ENCODE results near the gene SCYGR1. TPM values are rescaled to one million over a fixed set of nuclear protein-coding genes. Genes with fewer than 3 reads are reported as not detected.

SCYGR1 gene
- total and polyA plus RNA-seq, 2 of the 13 experiments (the other 11 are each of a cell fraction or from before 2014, with no cell fraction given): not detected

DNA sequence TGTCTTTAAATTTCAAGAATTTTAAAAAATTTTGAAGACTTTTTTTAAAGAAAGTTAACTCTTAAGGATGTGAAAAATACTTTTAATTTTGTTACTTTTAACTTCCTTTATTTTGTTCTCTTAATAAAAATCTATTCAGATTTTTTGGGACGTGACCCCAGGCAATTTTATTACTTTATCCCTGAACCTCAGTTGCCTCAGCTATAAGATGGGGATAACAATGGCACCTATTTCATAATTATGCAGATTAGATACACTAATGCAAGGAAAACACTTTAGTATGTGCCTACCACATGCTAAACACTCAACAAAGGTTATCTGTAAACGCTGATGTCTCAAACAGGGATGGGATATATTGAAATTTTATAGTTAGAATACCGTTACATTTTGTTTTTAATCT lies 1.5 kb upstream of the SCYGR1 start:
- H3K4me2 ChIP-seq (ENCODE audit: low read depth, low read length): no peak overlapping the region
- CTCF ChIA-PET (ENCODE audit: low intra/inter-chr PET ratio, low total read pairs): no interaction called here

DNA sequence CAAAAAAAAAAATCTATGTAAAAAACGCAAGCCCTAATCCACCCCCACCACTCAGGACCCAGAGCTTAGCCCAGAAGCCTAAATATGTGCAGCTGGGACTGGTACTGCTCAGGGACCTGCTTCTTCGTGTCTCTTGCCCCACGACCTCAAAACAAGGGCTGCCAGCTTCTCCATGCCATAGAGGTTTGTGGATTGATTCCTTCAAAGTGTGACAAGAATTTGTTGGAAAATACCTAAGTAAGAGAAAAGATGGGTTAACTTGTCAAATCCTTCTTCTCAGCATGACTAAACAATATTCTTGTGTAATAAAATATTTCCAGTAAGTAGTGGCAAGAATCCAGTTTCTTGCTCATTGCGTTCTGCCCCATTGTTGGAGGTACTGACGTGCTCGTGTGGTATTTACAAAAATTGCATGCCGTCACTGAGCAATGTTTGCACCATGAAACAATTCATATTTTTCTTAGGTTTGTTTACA lies 825 bp upstream of the SCYGR1 start:
- no peak for DNase-seq (ENCODE audit: low spot score)
- 15% methylated on average over 7 of the region's 7 CpGs for WGBS (ENCODE audit: low lambda C conversion rate)
- TF ChIP-seq, protein P1, sequence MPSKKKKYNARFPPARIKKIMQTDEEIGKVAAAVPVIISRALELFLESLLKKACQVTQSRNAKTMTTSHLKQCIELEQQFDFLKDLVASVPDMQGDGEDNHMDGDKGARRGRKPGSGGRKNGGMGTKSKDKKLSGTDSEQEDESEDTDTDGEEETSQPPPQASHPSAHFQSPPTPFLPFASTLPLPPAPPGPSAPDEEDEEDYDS (CRISPR knock-in tag; IDR thresholded peaks at IDR 0.05): no peak
- TF ChIP-seq ZNF660 (CRISPR knock-in tag; IDR thresholded peaks at IDR 0.05; ENCODE audit: borderline replicate concordance, low read depth) (no peak), ATF7-NPFF (CRISPR knock-in tag; IDR thresholded peaks at IDR 0.05; ENCODE audit: low read depth) (no peak), ZNF782 (CRISPR knock-in tag; IDR thresholded peaks at IDR 0.05; ENCODE audit: borderline replicate concordance) (no peak), SRF (IDR thresholded peaks at IDR 0.05; ENCODE audit: low read depth, low read length) (no peak), ZNF33A (CRISPR knock-in tag; IDR thresholded peaks at IDR 0.05; ENCODE audit: borderline replicate concordance) (no peak), MAFK (conservative IDR thresholded peaks at IDR 0.05 in 1 of 2, IDR thresholded peaks at IDR 0.05 in 1 of 2; ENCODE audit: low read length in 2 of 2) (no peak), HOXA9 (CRISPR knock-in tag; IDR thresholded peaks at IDR 0.05; ENCODE audit: borderline replicate concordance) (no peak), ZNF230 (CRISPR knock-in tag; IDR thresholded peaks at IDR 0.05) (no peak)
- TF ChIP-seq, protein P2, sequence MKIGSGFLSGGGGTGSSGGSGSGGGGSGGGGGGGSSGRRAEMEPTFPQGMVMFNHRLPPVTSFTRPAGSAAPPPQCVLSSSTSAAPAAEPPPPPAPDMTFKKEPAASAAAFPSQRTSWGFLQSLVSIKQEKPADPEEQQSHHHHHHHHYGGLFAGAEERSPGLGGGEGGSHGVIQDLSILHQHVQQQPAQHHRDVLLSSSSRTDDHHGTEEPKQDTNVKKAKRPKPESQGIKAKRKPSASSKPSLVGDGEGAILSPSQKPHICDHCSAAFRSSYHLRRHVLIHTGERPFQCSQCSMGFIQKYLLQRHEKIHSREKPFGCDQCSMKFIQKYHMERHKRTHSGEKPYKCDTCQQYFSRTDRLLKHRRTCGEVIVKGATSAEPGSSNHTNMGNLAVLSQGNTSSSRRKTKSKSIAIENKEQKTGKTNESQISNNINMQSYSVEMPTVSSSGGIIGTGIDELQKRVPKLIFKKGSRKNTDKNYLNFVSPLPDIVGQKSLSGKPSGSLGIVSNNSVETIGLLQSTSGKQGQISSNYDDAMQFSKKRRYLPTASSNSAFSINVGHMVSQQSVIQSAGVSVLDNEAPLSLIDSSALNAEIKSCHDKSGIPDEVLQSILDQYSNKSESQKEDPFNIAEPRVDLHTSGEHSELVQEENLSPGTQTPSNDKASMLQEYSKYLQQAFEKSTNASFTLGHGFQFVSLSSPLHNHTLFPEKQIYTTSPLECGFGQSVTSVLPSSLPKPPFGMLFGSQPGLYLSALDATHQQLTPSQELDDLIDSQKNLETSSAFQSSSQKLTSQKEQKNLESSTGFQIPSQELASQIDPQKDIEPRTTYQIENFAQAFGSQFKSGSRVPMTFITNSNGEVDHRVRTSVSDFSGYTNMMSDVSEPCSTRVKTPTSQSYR (CRISPR knock-in tag; IDR thresholded peaks at IDR 0.05; ENCODE audit: borderline replicate concordance): no peak

More for the DNA sequence above, 1.5 kb upstream of the SCYGR1 start:
- H3K4me1 ChIP-seq (ENCODE audit: insufficient read depth, low read length): peaks cover 4% of the 10 kb centered on the region; the same call in 1 of the 2 replicates
- H3K9me3 ChIP-seq (ENCODE audit: low read length): no peaks in the 10 kb centered on the region
- BruUV-seq (replicated peaks): no TSS peak
- no peak for DNase-seq (ENCODE audit: low spot score)
- H3K9ac ChIP-seq (ENCODE audit: insufficient read depth, low read depth, low read length): no peak overlapping the region
- POLR2A ChIA-PET: no interaction called here
- H3K27ac ChIP-seq (ENCODE audit: extremely low read length, insufficient read depth, low read length): no peak overlapping the region
- intact Hi-C loops (cut with micrococcal nuclease; ENCODE audit: unreplicated experiment) (no loop called here), in situ Hi-C loops (cut with HindIII; ENCODE audit: extremely low pct_ligation_motif_present, low pct_unique_long_range_greater_than_20kb) (no loop called here)
- no peak overlapping the region for H2AFZ ChIP-seq (ENCODE audit: low read length)
- no peak overlapping the region for H3K4me3 ChIP-seq (replicated peaks in 1 of 3; ENCODE audit: insufficient read depth in 1 of 3, low read depth in 2 of 3, low read length in 3 of 3)
- no peaks in the 10 kb centered on the region for H3K79me2 ChIP-seq (ENCODE audit: insufficient read depth, low read length)
- H3K36me3 ChIP-seq (replicated peaks in 1 of 2; ENCODE audit: control insufficient read depth in 1 of 2, insufficient read depth in 2 of 2, low read length in 2 of 2): no peaks in the 10 kb centered on the region
- peaks cover 0 to 8% of the 10 kb centered on the region in 2 experiments; a peak in 2 of 5 replicates for H3K27me3 ChIP-seq (ENCODE audit: control insufficient read depth in 1 of 2, insufficient read depth in 2 of 2, low read length in 2 of 2)
- WGBS (ENCODE audit: low lambda C conversion rate): 14% methylated on average over 3 of the region's 3 CpGs
- TF ChIP-seq, protein P3, sequence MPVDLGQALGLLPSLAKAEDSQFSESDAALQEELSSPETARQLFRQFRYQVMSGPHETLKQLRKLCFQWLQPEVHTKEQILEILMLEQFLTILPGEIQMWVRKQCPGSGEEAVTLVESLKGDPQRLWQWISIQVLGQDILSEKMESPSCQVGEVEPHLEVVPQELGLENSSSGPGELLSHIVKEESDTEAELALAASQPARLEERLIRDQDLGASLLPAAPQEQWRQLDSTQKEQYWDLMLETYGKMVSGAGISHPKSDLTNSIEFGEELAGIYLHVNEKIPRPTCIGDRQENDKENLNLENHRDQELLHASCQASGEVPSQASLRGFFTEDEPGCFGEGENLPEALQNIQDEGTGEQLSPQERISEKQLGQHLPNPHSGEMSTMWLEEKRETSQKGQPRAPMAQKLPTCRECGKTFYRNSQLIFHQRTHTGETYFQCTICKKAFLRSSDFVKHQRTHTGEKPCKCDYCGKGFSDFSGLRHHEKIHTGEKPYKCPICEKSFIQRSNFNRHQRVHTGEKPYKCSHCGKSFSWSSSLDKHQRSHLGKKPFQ (CRISPR knock-in tag; IDR thresholded peaks at IDR 0.05; ENCODE audit: insufficient replicate concordance): no peak
- TF ChIP-seq PITX1 (CRISPR knock-in tag; IDR thresholded peaks at IDR 0.05): no peak
- no peak for FAIRE-seq
- ATAC-seq: no peak
- no peaks in the 10 kb centered on the region for H4K20me1 ChIP-seq (ENCODE audit: insufficient read depth, low read length)

More for the DNA sequence above, 825 bp upstream of the SCYGR1 start:
- ATAC-seq (no peak), FAIRE-seq (no peak)
- Histone ChIP-seq H3K9ac (ENCODE audit: insufficient read depth, low read depth, low read length) (no peak overlapping the region), H3K9me3 (ENCODE audit: low read length) (no peaks in the 10 kb centered on the region), H3K36me3 (replicated peaks in 1 of 2; ENCODE audit: control insufficient read depth in 1 of 2, insufficient read depth in 2 of 2, low read length in 2 of 2) (no peaks in the 10 kb centered on the region), H4K20me1 (ENCODE audit: insufficient read depth, low read length) (no peaks in the 10 kb centered on the region), H3K4me2 (ENCODE audit: low read depth, low read length) (peak overlapping the region; percentile 36), H3K4me1 (ENCODE audit: insufficient read depth, low read length) (peaks cover 4% of the 10 kb centered on the region; the same call in 1 of the 2 replicates), H3K27ac (ENCODE audit: extremely low read length, insufficient read depth, low read length) (no peak overlapping the region), H3K4me3 (replicated peaks in 1 of 3; ENCODE audit: insufficient read depth in 1 of 3, low read depth in 2 of 3, low read length in 3 of 3) (no peak overlapping the region), H2AFZ (ENCODE audit: low read length) (no peak overlapping the region), H3K27me3 (ENCODE audit: control insufficient read depth in 1 of 2, insufficient read depth in 2 of 2, low read length in 2 of 2) (peaks cover 0 to 12% of the 10 kb centered on the region in 2 experiments; a peak in 2 of 5 replicates), H3K79me2 (ENCODE audit: insufficient read depth, low read length) (no peaks in the 10 kb centered on the region)
- BruUV-seq (replicated peaks): no TSS peak
- intact Hi-C loops (cut with micrococcal nuclease; ENCODE audit: unreplicated experiment) (no loop called here), in situ Hi-C loops (cut with HindIII; ENCODE audit: extremely low pct_ligation_motif_present, low pct_unique_long_range_greater_than_20kb) (no loop called here)
- POLR2A ChIA-PET: no interaction called here
- CTCF ChIA-PET (ENCODE audit: low intra/inter-chr PET ratio, low total read pairs): no interaction called here

Data from HepG2 (cell line).